ENCODE data around the gene RPLP2.

RPLP2 gene

GRCh38 chr11:824292-824880 lies 14.6 kb downstream of the RPLP2 start:
- DNase-seq (ENCODE audit: low read depth), result no peak

DNA sequence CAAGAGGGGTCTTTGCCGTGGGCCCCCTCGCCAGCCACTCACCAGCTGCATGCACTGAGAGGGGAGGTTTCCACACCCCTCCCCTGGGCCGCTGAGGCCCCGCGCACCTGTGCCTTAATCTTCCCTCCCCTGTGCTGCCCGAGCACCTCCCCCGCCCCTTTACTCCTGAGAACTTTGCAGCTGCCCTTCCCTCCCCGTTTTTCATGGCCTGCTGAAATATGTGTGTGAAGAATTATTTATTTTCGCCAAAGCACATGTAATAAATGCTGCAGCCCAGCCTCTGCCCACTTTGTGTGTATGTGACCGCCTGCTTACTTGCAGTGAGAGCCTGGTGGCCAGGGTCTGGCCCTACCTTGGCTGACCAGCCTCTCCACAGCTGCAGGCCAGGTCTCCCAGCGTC lies 15.2 kb downstream of the RPLP2 start:
- no peak for DNase-seq (ENCODE audit: low read depth)

DNA sequence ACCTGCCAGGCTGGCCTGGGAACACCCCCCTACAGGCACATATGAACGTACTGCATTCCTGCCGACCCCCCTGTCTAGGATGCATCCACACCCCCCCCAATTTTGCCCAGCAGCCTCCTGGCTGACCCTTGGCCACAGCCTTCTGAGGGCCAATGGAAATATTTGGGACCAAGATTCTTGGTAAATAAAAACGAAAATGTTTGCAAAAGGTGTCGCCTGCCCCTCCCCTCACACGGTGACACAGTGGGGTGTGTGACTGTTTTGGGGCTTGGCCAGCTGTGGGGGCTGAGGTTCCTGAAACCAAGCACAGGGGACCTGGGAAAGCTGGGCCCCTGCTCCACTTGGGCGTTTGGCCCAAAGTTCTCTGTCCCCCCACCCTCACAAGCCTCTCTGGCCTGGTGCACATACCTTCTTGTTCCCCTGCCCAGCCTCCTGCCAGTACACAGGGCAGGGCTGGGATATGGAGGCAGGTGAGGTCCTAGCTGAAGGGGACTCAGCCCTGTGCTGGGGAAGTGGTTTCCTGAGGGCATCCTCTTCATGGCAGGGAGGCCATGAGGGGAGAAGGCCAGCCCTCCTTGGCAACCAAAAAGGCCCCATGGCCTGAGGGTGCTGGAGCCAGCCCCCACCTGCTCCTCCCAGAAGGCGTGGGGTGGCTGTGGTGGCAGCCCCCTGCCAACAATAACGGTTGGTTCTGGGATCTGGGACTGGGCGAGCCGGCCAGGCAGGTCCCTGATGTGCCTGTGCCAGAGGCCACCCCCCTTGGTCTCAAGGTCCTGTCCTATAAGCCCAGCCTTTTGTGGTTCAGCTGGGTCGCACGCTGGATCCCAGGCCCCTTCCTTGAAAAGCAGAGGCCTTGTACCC lies 15.8 kb downstream of the RPLP2 start:
- no peak for DNase-seq (ENCODE audit: low read depth)

GRCh38 chr11:826227-826621 lies 16.5 kb downstream of the RPLP2 start:
- DNase-seq (ENCODE audit: low read depth), result no peak

DNA sequence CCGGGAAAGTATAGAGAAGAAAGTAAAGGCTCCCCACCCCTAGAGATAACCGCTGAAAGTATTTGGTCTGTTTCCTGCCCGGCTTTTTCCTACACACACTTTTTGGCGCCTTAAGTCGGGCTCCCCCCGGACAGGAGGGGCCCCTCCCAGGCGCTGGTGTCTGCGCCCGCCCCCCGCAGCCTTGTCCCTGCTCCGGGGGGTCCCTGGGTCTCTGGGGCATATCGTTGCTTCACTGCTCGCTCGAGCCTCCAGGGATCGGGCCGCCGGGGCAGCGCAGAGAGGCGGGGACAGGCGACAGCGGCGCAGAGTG lies 17.0 kb downstream of the RPLP2 start:
- no peak for DNase-seq (ENCODE audit: low read depth)

DNA sequence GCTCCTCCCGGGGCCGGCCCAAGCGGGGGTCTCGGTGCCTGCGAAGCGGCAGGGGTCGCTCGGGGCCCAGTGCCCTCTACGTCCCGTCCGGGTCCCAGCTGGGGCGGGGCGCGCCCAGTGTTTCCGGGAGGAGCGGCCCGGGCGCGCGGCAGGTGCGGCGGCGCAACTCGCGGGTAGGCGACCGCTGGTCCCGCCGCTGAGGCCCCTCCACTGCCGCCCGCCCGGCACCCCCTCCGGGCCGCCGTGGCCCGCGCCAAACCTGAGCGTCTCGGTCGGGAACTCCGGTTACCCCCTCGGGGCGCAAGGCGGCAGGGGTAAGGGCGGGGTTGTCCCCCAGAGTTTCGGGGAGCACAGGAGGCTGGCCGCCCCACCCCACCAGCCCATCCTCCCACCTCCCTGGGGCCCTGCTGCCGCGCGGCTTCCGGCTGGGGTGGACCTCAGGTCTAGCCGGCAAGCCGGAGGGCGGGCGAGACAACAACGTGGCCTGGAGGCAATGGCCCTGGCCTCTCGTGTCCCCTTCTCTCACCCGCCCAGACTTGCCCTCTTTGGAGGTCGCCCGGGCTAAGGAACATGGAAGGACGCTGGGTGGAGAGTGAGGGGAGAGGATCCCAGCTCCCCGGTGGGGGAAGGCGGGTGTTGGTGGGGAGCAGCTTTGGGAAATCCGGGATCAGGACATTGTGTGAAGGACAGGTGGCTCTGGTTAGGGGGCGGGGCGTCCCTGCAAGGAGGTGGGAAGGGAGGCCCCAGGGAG lies 17.6 kb downstream of the RPLP2 start:
- DNase-seq (ENCODE audit: low read depth), result no peak

DNA sequence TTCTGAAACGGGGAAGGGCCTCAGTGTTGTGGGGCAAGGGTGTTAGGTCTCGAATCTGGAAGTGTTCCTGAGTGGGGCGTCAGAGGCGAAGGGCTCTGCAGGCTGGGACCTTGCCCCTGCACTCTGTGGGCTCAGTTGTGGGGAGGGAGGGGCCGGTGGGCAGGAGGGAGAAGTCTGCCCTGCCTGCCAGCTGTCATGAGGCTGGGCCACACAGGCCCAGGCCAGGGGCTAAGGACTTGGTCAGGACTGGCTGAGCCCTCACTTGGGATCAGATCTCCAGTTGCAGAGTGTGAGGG lies 18.1 kb downstream of the RPLP2 start, which contains the start of gene CRACR2B:
CRACR2B (plus strand) TSS at position 23 of the 296 bp plus-strand sequence. CDS start 689 bp downstream, outside the sequence.
- DNase-seq (ENCODE audit: low read depth), result no peak

DNA sequence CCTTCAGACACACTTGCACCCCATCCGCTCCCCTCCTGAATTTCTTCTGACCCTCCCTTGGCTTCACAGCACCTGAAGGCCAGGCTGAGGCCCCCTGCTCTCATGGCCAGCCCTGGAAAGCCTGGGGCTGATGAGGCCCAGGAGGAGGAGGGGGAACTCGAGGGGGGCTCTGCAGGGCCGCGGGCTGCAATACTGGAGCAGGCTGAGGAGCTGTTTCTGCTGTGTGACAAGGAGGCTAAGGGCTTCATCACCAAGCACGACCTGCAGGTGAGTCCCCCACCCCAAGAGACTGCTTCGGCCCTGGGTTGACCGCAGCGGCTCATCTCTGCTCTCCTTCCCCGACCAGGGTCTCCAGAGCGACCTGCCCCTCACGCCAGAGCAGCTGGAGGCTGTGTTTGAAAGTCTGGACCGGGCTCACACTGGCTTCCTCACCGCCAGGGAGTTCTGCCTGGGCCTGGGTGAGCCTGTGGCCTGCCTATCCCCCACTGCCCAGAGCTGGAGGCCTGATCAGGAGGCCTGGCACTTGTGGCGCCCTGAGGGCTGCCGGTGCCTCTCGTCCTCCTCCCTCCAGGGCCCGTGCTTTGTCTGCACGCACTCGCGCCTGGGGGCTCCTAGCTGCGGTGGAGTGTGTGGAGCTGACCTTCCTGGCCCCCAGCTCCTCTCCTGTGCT lies 18.9 kb downstream of the RPLP2 start:
- no peak for DNase-seq (ENCODE audit: low read depth)

DNA sequence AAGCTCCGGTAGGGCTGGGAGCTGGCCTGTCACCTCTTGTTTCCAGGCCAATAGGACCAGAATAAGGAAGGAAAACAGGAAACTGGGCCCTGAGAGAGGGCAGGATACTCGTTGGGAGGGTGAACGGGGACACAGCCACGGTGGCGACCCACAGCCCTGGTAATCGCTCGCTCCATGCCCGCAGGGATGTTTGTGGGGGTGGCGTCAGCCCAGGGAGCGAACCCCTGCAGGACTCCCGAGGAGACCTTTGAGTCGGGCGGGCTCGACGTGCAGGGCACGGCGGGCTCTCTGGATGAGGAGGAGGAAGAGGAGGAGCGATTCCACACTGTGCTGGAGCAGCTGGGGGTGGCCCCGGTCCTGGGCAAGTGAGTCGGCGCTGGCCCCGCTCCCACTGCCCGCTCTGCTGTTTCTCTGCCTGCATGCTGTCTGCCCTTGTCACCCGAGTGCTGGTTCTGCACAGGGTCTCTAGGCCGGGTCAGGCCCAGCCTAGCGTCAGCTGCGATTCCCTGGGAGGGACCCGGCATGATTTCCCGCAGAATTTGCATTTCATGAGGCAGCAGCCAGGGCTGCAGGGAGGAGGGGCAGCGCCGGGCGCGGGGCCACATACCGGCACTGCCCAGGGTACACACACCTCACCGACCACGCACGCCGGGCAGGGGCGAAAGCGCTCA lies 19.5 kb downstream of the RPLP2 start:
- no peak for DNase-seq (ENCODE audit: low read depth)

DNA sequence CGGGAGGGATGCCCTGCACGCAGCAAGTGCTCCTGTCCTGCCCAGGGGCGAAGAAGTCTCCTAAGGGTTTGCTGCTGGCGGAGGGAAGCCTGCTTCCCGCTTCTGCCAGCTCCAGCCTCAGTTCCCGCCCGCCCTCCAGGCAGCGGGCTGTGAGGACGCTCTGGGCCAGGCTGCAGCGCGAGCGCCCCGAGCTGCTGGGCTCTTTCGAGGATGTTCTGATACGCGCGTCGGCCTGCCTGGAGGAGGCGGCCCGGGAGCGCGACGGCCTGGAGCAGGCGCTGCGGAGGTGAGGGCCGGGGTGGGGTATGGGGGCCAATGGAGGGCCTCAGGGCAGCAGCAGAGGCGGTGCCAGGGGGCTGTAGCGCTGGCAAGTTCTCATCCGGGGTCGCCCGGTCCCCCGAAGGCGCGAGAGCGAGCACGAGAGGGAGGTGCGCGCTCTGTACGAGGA lies 20.1 kb downstream of the RPLP2 start:
- DNase-seq (ENCODE audit: low read depth), result no peak

DNA sequence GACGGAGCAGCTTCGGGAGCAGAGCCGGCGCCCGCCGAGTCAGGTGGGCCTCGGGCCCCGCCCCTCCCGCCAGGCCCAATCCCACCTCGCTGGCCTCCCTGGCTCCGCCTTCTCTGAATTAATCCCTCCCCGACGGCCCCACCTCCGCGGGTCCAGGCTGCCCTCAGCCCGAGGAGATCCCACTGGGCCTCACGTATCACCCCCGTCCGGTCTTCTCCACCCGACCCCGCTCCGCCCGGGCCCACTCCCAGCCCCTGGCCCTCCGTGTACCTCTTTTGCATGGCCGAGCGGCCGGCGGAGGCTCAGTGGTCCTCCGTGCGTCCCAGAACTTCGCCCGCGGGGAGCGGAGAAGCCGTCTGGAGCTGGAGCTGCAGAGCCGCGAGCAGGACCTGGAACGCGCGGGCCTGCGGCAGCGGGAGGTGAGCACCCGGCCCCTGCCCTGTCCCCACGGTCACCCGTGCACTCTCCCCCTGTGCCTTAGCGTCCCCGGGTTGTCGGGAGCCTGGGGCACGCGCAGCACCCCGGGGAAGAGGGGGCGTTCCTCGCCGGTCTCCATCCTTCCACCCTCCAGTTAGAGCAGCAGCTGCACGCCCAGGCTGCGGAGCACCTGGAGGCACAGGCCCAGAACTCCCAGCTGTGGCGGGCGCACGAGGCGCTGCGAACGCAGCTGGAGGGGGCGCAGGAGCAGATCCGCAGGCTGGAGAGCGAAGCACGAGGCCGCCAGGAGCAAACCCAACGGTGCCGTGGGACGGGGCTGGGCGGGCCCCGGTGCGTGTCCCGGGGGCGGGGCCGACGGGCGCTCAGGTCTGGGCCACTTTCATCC lies 20.7 kb downstream of the RPLP2 start:
- no peak for DNase-seq (ENCODE audit: low read depth)

GRCh38 chr11:831118-831864 lies 21.5 kb downstream of the RPLP2 start:
- no peak for DNase-seq (ENCODE audit: low read depth)

GRCh38 chr11:831961-832528 lies 22.3 kb downstream of the RPLP2 start:
- no peak for DNase-seq (ENCODE audit: low read depth)

DNA sequence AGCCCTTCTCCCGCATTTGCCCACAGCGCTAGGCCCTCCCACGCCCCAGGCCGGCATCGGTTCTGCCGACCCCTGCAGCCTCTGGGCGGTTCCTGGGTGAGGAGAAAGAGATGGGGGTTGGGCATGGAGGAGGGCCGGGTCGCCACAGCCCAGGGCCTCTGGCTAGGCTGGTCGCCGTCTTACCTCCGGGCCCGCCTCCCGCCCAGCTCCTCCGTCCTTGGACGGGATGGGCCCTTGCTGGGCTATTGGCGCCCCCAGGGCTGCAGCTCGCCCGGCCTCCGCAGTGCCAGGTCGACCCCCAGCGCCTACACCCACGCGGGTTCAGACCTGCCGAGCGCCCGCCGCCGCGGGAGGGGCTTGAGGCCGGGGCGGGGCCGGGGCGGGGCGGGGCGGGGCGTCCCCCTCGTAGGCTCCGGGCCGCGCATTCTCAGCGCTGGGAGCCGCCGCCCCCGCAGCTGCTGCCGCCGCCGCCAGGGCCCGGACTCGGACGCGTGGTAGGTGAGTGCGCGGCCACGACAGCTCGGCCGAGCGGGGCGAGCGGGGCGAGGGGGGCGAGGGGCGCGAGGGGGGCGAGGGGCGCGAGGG lies 22.9 kb downstream of the RPLP2 start, which contains the start of gene CD151:
CD151 (plus strand) TSS at position 424 of the 585 bp plus-strand sequence. CDS start 3,118 bp downstream, outside the sequence.
- no peak for DNase-seq (ENCODE audit: low read depth)

- DNase-seq (ENCODE audit: low read depth), result no peak
Observed at GRCh38 chr11:833114-833791, 23.5 kb downstream of the RPLP2 start.

DNA sequence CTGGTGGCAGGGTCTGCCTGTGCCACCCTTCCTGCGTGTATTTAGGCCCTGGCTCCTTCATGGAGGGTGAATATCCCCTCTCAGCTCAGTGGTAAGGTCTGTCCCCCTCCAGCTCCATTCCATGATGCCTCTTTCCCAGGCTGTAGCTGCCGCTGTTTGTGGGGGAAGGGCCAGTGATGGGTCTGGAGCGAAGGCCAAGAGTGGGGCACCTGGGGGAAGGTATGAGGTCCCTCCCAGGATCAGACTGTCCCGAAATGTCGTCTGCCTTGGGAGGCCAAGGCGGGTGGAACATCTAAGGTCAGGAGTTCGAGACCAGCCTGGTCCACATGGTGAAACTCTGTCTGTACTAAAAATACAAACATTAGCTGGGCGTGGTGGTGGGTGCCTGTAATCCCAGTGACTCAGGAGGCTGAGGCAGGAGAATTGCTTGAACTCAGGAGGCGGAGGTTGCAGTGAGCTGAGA lies 24.1 kb downstream of the RPLP2 start:
- DNase-seq (ENCODE audit: low read depth), result no peak

DNA sequence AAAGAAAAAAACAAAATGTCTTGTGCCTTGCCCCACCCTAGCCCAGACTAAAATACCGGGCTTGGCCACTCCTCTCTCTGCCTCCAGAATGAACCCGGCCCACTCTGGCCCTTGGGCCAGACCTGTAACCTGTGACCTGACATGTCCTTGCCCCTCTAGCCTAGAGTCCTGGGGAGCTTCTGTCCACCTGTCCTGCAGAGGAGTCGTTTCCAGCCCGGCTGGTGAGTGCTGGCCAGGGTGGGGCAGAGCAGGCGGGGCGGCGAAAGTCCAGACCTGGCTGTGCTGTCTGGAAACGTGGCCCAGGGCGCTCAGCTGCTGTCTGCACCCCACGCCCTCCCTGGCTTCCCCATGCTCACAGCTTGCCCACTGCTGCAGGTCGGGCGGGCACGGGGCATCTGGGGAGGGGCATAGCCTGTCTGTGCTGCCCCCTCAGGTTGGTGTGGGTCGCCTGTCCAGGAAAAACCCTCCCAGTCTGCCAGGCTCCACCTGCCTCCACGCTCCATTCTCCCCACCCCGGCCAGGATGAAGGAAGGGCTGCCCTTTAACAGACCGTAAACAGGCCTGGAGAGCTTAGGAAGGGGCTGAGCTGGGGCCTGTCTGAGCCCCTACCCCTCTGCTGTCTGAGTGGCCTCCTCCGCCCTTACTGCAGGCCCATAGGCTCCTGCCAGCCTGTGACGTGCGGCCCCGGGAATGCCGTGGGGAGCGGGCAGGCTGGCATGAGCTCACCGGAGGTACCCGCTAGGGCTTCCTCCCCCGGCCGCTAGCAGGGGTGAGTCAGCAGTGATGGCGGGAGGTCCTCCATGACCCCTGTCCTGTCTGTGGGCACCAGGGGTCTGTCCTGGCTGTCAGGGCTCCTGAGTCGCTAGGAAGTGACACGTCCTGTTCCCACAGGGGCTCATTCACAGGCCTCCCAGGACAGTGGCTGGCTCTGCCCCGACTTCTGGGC lies 24.9 kb downstream of the RPLP2 start:
- no peak for DNase-seq (ENCODE audit: low read depth)

DNA sequence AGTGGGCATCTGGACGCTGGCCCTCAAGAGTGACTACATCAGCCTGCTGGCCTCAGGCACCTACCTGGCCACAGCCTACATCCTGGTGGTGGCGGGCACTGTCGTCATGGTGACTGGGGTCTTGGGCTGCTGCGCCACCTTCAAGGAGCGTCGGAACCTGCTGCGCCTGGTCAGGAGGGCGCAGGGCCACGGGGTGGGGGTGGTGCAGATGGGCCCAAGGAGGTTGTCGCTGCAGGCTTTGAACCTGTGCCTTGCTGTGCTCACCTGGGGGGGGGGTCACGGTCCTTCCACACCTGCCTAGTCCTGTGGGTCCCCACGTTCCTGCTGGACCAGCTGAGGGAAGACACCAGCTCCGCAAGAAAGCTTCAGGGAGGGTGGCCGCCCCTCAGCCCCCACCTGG lies 26.5 kb downstream of the RPLP2 start:
- DNase-seq (ENCODE audit: low read depth), result no peak
